Left kidney (tissue), 2 donors: ENCODE results near the gene STX8. TPM values are rescaled to one million over a fixed set of nuclear protein-coding genes. Genes with fewer than 3 reads are reported as not detected.

Experiments
- DNase-seq: peaks from one replicate; pipeline ENCODE4 v3.0.0-alpha.2; 2013
- polyA plus RNA-seq: library from polyadenylated mRNA; unstranded; fragments of 120-200 nt; gene quantifications from one replicate; pipeline ENCODE4 v1.2.1, GENCODE V29; 2013; ENCODE audit not compliant: insufficient read length

STX8 gene
- polyA plus RNA-seq, 1 donor, result 66.7 TPM

DNA sequence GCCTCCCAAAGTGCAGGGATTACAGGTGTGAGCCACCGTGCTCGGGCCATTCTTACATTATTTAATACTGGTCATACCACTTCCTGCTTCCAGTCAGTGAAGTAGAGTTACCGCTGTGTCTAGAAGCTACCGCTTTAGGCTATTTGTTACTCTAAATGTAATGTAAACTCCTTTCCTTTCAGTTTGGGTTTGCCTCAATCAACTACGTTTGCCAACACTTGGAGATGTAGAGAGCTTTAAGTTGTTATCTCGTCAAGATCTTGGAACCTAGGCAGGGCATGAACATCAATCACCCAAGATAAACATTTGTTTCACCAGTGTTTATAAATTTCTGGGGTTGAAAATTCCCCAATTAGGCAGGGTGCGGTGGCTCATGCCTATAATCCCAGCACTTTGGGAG lies 275.9 kb downstream of the STX8 start:
- DNase-seq, result no peak

DNA sequence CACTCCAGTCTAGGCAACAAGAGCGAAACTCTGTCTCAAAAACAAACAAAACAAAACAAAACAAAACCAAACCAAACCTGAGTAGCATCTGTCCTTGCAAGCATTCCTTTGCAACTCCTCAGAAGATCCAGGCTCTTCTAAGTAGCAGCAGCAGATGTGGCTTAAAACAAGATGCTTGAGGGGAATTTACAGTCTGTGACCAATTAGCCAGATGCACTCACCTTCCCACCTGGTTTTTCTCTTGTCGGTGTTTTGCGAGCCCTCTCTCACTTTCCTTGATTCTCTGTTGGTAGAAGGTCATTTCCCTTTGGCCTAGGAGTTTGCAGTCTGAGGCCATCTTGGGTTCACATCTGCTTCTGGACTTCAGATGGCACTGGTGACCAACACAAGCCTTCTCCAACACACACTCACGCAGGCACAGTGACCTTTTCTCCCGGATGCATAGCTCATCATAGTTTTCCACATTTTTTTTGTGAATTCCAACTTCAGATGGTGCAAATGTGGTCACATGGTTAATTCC lies 276.8 kb downstream of the STX8 start:
- DNase-seq, result no peak

DNA sequence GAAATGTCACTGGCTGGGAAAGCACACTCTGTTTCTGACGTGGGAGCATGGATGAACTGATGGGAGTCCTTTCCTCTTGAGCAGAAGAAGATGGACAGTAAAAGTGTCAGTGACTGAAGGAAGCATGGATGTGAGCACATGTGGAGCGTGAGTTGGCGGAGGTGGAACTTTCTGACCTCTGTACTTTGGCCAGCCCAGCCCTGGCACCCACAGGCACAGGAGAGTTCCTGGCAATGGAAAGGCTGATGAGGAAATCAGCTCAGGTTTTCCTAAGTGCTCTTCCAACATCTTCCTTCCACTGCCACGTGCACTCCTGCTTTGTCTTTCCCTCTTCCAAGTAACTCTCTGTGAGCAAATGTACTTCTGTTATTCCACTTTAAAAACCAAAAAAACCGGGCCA lies 277.5 kb downstream of the STX8 start:
- no peak for DNase-seq

DNA sequence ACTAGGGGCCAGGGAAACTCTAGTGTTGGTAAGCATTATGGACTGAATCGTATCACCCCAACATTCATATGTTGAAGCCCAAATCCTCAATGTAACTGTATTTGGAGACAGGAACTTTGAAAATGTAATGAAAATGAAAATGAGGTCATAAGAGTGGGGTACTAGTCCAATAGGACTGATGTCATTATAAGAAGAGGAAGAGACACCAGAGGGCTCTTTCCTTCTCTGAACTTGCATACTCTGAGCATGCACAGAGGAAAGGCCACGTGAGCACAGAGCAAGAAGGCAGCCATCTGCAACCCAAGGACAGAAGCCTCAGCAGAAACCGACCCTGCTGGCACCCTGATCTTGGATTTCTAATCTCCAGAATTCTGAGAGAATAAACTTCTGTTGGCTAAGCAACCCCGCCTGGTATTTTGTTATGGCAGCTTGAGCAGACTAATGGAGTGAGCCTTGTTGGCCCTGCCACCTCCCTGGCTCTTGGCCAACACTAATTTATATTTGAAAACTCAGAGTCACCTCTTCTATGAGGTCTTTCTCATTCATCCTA lies 280.9 kb downstream of the STX8 start:
- DNase-seq, result no peak

DNA sequence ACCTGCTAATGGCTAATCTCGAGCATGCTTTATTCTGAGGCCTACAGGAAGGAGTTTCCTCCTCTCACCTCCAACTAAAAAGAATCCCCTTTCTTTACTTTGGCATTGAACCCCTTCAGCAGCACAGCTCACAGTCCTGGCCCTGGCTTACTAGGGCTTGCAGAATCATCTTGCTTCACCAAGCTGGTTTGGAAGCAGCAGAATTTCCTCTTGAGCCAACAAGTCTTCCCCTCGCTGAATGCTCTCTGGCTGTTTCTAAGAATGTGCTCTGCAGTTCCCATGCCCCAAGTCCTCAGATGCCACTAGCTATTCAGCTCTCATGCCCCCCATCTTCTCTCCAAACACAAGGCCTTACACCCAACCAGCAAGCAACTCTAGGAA lies 283.1 kb downstream of the STX8 start:
- no peak for DNase-seq

DNA sequence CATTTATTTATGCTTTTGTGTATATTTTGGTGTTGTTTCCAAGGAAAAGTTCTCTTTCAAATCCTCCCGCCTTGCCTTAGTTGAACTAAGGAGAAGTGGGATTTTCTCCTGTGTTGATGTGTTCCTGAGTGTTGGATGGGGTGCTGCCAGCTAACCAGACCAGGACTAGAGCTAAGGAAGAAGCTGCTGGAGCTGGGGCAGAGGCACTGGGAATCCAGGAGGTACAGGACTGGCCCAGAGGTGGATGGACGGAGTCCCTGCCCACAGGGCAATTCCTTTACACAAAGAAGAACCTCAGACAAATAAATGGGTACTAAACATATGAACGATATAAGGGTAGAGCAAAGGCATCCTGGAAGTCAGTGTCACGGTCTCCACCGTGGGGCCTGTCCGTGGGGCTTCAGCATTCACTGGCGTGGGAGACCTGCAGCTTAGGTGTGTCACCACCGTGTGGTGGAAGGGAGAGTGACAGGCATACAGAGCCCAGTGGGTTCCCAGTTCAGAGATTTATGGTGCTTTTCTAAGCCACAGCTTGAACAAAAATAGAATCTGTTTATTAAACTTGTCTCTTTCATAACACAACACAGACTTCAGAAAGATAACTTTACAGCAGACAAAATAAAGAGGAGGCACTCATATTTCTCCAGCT lies 283.6 kb downstream of the STX8 start:
- no peak for DNase-seq

DNA sequence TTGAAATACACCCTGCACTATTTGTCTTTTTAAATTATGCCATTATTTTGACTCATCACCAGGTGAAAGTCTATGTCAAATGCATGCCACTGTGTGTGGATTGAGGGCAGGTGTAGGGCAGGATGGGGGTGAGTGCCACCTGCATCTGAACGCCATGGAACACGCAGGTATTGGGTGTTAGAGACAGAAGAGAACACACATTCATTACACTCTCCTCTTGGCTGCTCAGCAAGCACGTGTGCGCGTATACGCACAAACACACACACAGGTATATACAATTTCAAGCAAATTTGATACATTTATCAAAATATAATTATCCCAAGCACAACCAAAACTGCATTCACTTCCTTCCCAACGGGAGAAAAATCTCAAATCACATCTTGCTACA lies 285.4 kb downstream of the STX8 start:
- no peak for DNase-seq

DNA sequence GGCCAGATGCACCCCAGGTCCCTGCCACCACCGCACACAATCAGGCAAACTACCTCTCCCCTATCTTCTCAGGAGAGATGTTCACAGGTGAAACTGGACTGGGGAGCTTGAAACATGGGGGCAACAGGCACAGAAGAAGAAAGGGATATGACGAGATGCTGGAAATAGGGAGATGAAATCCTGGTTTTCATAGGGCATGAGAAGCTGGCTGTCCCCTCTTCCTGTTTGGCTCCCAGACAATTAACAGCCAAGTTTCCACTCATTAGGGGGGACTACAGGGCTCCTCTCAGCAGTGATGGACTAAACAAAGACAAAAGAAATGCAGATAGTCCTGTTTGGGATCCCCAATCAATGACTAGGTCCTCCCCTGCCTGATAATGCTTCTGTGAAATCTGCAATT lies 288.3 kb downstream of the STX8 start:
- DNase-seq, result no peak

DNA sequence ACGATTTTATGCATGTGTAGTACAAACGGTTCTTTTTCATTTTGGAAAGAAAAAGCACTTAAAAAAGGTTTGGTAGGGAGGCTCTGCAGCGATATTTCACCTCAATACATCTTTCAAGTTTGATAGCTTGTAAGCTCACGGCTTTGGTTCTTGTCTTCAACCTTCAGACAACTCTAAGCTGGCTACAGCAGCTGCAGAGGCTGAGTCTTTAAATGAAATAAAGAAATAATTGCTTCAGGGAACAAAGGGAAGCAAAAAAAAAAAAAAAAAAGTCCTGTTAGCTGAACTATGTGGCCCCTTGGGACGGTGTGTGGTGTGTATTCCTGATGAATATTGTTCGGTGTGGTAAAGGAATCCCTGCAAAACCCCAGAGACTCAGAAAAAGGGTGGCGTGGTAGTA lies 289.2 kb downstream of the STX8 start:
- DNase-seq, result no peak

DNA sequence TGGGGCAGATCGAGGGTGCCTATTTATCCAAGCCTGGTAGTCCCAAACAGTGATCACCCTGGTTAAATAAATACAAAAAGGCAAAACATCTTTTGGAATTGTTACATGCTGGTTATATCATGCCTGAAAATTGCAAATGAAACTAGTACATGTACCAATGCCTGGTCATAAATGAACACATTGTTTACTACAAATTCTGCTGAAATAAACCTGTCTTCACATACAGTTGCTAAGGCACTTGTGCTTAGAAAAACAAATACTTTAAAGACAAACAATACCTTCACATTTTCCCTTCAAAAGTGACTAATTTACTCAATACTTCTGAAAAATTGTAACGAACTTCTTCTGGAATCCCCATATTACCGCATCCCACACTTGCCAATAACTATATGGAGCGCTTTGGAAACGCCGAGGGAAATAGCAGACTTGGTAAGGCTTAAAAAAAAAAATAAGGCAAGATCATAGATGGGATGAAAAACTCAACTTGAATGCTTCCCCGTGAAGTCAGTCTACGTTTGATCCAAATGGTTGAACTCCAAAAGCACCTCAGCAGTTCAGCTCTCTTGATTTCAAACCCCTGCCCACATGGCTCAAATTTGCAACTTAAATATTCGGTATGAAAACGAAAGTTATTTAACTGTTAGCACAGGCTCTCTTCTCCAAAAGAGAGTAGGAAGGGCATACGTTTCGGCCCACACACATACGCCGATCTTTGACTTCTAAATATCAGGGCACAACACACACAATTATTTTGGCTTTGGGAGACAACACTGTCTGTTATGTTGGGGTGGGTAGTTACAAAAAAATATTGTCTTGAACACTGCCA lies 289.8 kb downstream of the STX8 start:
- no peak for DNase-seq

DNA sequence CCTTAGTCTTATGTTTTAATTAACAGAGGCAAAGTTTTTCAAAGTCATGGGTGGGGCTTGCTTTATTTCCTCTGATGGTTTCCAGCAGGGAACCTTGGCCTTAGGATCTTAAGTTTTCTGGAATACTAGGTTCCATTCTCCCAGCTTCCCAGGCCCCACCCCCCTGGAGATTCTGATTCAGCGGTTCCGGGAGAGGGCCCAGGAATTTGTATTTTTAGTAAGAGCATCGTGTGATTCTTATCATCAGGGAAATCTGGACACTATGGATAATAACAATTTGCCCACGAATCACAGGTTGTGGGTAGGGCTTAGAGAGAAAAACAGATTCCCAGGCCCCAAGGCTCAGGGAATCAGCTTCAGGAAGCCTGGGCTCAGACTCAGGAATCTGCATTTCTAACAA lies 290.7 kb downstream of the STX8 start:
- no peak for DNase-seq

DNA sequence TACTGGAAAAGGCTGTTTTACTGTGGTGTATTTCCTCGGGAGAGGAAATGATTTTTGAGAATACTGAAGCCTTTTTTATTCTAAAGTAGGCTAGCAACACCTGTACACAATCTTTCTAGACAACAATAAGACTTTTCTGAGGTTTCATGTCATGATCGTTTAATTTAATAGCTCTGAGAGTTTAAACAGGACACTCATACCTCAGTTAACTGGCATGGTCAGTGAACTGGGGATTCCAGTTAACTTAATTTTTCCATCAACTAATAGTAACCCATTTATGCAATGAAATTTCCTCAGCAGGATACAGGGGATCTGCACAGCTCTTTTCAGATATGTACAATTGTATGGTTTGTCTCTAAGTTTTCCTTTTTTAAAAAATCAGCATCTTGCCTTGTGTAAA lies 291.7 kb downstream of the STX8 start:
- DNase-seq, result no peak

DNA sequence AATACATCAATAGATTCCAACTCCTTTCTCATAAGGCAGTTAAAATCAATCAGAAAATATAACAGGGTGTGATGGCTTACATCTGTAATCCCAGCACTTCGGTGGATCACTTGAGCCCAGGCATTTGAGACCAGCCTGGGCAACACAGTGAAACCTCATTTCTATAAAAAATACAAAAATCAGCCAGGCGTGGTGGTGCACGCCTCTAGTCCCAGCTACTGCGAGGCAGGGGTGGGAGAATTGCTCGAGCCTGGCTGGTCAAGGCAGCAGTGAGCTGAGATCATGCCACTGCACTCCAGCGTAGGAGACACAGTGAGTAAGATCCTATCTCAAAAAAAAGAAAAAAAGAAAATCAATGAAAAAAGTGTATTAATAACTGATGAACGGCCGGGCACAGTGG lies 295.7 kb downstream of the STX8 start:
- DNase-seq, result no peak

DNA sequence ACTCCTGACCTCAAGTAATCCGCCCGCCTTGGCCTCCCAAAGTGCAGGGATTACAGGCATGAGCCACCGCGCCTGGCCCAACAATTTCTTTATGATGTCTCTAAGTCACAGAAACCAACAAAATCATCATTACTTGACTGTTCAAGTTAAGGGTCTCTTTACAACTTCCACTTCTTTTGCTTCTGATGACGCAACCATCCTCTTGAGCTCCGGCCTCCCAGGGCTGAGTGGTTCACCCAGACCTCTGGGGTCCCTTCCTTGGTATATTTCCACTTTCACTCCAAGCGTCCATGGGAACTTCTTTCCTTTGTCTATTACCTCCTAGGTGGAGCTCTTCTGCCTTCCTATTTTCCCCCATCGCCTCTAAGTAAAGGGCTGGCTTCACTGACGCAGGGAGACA lies 300.6 kb downstream of the STX8 start:
- no peak for DNase-seq

DNA sequence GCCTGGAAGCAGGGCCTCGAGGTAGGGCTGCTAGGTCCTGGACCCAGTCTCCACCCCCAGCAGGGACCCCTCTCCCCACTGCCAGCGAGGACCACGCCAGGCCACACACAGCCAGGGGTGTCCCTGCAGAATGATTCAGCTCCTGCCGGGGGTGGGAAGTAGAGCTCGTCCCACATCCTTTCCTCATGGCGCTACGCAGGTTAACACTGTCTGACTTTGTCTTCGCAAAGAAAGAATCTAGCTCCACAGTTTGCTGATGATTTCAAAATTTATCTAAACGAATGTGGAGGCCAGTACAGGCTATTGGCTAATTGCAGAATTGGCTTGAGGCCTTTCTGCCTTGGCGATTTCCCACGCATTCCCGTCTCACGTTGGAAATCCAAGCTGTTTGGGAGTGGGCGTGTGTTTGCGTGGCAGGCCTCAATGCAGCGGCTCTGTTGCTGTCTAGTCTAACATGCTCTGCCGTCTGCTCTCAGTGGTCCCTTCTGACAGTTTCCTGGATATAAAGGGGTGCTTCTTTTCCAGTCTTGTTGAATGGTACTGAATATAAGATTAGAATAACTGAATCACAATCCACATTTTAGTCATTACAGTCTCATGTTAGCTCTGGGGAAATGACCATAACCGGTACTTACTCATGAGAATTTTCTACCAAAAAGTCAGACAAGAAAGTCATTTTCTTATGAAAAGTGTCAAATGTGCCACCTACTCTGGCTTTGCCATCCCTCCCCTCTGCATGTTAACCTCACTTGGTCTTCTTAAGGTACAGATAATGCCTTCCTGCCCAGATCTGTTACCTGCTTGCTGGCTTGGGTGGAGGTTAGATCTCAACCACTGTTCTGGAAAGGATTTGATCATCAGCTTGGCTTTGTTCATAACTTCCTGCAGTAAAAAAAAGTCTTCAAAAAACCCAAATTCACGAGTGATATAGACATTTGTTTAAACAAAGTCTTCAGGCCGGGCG lies 301.9 kb downstream of the STX8 start:
- DNase-seq, result no peak

DNA sequence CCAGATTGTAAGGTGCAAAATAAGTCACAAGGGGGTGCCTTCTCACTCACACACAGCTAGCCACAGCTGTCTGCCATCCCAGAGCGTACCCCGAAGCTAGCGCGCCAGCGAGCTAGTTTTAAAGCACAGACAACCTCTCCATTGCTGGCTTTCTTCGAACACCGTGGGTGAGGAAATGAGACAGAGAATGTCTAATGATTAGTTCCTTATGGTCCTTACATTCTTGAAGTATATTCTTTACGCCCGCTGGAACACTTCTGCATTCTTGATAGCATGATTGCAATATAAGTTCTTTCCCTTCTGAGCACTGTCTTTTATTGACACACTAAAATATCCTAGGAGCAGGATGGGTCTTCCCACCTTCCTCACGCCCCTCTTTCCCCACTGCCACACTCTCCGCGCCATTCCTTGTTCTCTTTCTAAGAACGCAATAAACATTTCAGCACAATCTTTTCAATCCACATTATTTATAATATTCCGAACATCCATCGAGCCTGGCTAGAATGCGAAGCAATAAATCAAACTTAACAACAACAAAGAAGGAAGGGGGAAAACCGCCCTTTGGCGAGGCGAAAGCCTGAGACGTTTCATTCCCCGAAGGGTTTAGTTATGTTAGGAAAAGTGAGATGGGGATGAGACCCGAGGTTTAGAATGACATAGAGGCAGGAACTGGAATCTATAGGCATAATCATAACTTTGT lies 303.0 kb downstream of the STX8 start:
- DNase-seq, result no peak

DNA sequence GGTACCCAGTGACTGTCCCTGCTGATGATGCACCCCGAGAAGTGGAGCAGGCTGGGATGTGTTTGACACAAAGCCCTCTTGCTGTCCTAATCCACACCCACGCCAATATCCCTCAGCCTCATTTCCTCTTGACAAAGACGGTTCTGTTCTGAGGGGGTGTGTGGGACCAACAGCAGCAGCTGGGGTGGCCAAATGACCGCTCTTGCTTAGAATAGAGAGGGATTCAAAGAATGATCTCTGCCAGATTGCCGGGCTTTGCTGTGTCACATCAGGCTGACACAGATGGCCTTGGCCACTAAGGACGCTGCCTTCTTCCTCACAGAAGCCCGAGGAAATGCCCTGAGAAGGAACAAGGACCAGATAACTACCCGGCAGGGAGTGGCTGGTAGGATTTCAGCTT lies 303.6 kb downstream of the STX8 start:
- no peak for DNase-seq

DNA sequence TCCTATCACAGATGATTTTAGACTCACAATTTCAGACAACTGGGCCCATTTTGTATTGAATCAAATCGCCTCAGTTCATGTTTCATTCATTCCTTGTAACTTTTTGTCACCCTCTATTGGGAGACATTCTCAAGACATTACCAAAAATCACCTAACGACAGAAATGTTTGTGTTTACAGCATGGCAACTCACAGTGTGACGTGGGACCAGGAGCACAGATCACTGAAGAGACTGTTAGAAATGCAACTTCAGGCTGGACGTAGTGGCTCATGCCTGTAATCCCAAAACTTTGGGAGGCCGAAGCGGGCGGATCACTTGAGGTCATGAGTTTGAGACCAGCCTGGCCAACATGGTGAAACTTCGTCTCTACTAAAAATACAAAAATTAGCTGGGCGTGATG lies 304.7 kb downstream of the STX8 start:
- no peak for DNase-seq

DNA sequence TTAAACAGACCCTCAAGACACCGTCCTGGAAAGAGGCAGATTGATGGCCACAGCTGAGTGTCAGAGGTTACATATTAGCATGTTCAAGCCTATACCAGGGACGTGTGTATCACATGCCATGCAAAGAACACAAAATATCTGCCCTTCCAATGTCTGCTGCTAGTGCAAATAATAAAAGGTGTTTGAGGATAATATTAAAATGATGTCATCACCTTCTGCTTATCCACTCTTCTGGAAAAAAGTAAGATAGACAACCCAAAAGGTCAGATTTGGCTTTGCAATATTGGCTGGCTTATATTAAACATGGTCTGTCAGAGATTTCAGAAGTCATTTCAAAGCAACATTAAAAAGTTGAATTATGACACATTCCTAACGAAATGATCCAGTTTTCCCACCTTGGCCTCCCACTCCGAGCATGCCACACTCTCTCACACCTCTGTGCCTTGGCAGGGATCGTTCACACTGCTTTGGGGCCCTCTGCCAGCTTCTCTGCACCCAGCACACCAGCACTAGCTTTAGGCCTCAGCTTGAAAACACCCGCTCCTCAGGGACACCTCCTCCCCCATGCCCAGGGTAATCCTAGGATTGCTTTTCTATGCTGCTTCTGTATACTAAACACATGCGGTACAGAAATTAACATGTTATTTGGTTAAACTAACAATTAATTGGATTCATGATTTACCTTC lies 306.1 kb downstream of the STX8 start:
- DNase-seq, result no peak

DNA sequence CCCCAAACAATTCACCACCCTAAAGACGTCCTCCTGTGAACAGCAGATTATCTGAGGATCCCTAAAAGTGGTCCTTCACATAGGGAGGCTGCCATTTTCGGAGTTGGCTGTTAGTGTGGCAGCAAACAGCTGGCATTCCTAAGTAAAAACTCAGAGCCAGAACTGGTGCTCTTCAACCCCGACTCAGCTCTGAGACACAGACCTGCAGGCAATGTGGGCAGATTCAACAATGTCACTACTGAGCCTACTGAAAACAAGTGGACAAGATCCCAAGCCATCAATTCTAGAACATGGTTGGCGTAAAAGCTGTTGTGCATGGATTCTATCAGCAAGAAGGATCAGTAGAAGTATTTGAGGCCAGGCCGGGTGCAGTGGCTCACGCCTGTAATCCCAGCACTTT lies 307.1 kb downstream of the STX8 start:
- no peak for DNase-seq

DNA sequence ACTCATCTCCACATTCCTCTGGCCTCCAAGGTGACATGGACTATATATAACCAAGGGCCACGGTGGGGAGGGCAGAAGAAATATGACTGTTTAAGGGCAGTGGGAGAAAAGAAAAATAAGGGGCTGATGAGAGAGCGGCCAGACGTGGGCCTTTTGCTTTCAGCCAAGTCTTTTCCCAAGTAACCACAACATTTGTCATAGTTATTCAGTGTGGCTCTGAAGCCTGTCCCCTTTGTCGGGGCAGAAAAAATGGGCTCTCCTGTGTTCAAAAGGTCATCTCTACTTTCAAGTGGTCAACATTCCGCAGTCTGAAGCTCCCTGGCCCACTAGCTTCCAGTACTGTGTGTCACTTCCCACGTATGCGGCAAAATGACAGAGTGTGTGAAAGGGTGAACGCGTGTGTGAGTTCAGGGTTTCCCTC lies 308.9 kb downstream of the STX8 start:
- no peak for DNase-seq
